Epithelial cell of proximal tubule (primary cell): Measurements from ENCODE around the gene SEL1L. TPM values are rescaled to one million over a fixed set of nuclear protein-coding genes. Genes with fewer than 3 reads are reported as not detected.

ENCODE experiments used
- DNase-seq: peaks from one replicate; pipeline ENCODE4 v3.0.0-alpha.2; 2011; ENCODE audit warnings: low read depth
- H3K4me3 ChIP-seq: 2 replicates; pipeline ENCODE4 v1.5.1; 2011; ENCODE audit warnings: low read depth, mild to moderate bottlenecking, low read length
- CTCF ChIP-seq: conservative IDR thresholded peaks from 2 replicates; pipeline ENCODE4 v1.5.1; 2012; ENCODE audit warnings: low read depth, mild to moderate bottlenecking, low read length
- total RNA-seq: library from RNA; depleted of rRNA; stranded (reverse); fragments of >200 nt; gene quantifications from 2 replicates; pipeline ENCODE4 v1.2.3, GENCODE V29; 2015

Gene SEL1L
- total RNA-seq, 1 donor from 2014 or later: 25.2 TPM

GRCh38 chr14:81436296-81437138, 97.1 kb downstream of the SEL1L start:
- no peak for TF ChIP-seq CTCF
- DNase-seq: no peak
- H3K4me3 ChIP-seq: peak overlapping the region; percentile 79

GRCh38 chr14:81435391-81436295, 98.0 kb downstream of the SEL1L start:
- TF ChIP-seq CTCF: no peak
- DNase-seq: peak; percentile 49
- peak overlapping the region; percentile 79 for H3K4me3 ChIP-seq

GRCh38 chr14:81435048-81435390, 98.6 kb downstream of the SEL1L start:
- H3K4me3 ChIP-seq: peak overlapping the region; percentile 79
- TF ChIP-seq CTCF: no peak
- no peak for DNase-seq

GRCh38 chr14:81434230-81434629, 99.4 kb downstream of the SEL1L start:
- no peak overlapping the region for H3K4me3 ChIP-seq
- no peak for DNase-seq
- no peak for TF ChIP-seq CTCF

- no peak for DNase-seq
- no peak for TF ChIP-seq CTCF
Observed at GRCh38 chr14:81433378-81433777, 100.3 kb downstream of the SEL1L start.

GRCh38 chr14:81432219-81432661, 101.4 kb downstream of the SEL1L start:
- H3K4me3 ChIP-seq: no peak overlapping the region
- no peak for TF ChIP-seq CTCF
- no peak for DNase-seq

More at GRCh38 chr14:81433378-81433777, 100.3 kb downstream of the SEL1L start:
- H3K4me3 ChIP-seq: no peak overlapping the region
